Measurements from ENCODE around the gene PDSS2.

Gene PDSS2

DNA sequence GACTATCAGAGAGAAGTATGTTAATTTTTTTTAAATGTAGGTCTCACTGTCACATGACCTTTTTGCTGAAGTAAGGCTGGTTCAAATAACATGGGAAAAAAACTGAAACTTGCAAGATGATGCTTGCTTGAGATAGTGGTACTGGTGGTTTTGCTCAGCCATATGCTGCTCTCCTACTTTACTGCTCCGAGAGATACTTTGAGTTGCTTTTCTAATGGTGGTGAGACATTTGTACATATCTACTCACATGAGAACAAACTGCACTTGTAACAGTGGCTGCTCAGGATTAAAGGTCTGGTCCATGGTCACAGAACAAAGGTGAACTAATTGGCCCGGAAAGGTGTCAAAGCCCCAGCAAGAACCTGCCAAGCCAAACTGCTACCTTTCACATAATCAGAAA lies 237.8 kb downstream of the PDSS2 start:
- Histone ChIP-seq H3K36me3 (ENCODE audit: insufficient read depth, low read depth, low read length) (no peaks in the 10 kb centered on the region), H3K9me3 (ENCODE audit: insufficient read depth, low read depth, low read length) (no peaks in the 10 kb centered on the region), H3K27me3 (ENCODE audit: insufficient read depth, low read length) (no peaks in the 10 kb centered on the region), H3K4me3 (ENCODE audit: low read length) (no peak overlapping the region), H3K4me1 (ENCODE audit: insufficient read depth, low read length) (peaks cover 10% of the 10 kb centered on the region; the same call in 1 of the 2 replicates), H3K9ac (ENCODE audit: low read depth, low read length) (no peak overlapping the region), H3K27ac (ENCODE audit: low read length) (no peak overlapping the region)

DNA sequence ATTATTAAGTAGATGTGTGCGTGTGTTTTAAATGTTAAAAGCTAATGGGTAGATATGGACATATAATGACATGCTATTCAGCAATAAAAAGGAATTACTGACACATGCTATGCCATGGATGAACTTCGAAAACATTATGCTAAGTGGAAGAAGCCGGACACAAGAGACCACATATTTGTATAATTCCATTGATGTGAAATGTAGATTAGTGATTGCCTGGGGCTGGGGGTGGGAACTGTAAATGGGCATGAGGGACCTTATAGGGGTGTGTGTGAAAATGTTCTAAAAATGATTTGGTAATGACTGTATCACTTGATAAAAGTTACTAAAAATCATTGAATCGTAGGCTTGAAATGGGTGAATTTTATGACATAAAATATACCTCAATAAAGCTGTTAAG lies 239.5 kb downstream of the PDSS2 start:
- H3K9me3 ChIP-seq (ENCODE audit: insufficient read depth, low read depth, low read length) = no peaks in the 10 kb centered on the region
- H3K27ac ChIP-seq (ENCODE audit: low read length) = no peak overlapping the region
- no peaks in the 10 kb centered on the region for H3K36me3 ChIP-seq (ENCODE audit: insufficient read depth, low read depth, low read length)
- peaks cover 10% of the 10 kb centered on the region; the same call in 1 of the 2 replicates for H3K4me1 ChIP-seq (ENCODE audit: insufficient read depth, low read length)
- no peak overlapping the region for H3K4me3 ChIP-seq (ENCODE audit: low read length)
- H3K27me3 ChIP-seq (ENCODE audit: insufficient read depth, low read length) = no peaks in the 10 kb centered on the region
- H3K9ac ChIP-seq (ENCODE audit: low read depth, low read length) = no peak overlapping the region

DNA sequence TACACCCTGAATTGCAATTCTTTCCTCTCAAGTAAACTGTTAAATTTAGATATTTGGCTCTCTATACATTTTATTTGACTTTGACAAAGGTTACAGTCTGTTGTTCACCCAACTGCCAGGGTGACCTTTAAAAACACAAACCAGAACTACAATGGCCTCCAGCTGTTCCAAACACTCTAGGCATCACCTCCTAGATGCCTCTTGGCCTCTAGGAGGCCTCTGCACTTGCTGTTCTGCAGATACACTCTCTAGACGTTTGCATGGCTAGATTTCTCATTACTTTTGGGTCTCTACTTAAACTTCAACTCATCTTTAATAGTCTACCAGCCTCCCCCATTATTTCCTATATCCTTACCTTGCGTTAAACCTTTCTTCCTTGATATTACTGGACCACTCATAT lies 241.2 kb downstream of the PDSS2 start:
- no peaks in the 10 kb centered on the region for H3K36me3 ChIP-seq (ENCODE audit: insufficient read depth, low read depth, low read length)
- H3K27me3 ChIP-seq (ENCODE audit: insufficient read depth, low read length) = no peaks in the 10 kb centered on the region
- H3K9ac ChIP-seq (ENCODE audit: low read depth, low read length) = no peak overlapping the region
- no peak overlapping the region for H3K4me3 ChIP-seq (ENCODE audit: low read length)
- H3K9me3 ChIP-seq (ENCODE audit: insufficient read depth, low read depth, low read length) = no peaks in the 10 kb centered on the region
- H3K4me1 ChIP-seq (ENCODE audit: insufficient read depth, low read length) = peaks cover 10% of the 10 kb centered on the region; the same call in 1 of the 2 replicates
- no peak overlapping the region for H3K27ac ChIP-seq (ENCODE audit: low read length)

DNA sequence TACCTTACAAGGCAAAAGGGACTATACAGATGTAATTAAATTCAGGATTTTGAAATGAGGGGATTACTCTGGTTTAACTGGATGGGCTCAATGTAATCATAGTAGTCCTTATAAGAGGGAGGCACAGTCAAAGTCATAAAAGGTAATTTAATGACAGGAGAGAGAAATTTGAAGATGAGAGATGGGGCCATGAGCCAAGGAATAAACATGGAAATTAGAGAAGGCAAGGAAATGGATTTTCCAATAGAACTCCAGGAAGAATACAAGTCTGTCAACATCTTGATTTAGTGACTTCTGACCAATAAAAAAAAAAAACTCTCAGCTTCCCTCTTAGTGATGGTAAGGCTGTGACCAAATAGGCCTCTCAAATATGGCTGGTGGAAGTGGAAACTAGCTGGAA lies 242.1 kb downstream of the PDSS2 start:
- Histone ChIP-seq H3K9me3 (ENCODE audit: insufficient read depth, low read depth, low read length) (no peaks in the 10 kb centered on the region), H3K27ac (ENCODE audit: low read length) (no peak overlapping the region), H3K27me3 (ENCODE audit: insufficient read depth, low read length) (no peaks in the 10 kb centered on the region), H3K36me3 (ENCODE audit: insufficient read depth, low read depth, low read length) (no peaks in the 10 kb centered on the region), H3K4me3 (ENCODE audit: low read length) (no peak overlapping the region), H3K4me1 (ENCODE audit: insufficient read depth, low read length) (peaks cover 12% of the 10 kb centered on the region; the same call in 1 of the 2 replicates), H3K9ac (ENCODE audit: low read depth, low read length) (no peak overlapping the region)

DNA sequence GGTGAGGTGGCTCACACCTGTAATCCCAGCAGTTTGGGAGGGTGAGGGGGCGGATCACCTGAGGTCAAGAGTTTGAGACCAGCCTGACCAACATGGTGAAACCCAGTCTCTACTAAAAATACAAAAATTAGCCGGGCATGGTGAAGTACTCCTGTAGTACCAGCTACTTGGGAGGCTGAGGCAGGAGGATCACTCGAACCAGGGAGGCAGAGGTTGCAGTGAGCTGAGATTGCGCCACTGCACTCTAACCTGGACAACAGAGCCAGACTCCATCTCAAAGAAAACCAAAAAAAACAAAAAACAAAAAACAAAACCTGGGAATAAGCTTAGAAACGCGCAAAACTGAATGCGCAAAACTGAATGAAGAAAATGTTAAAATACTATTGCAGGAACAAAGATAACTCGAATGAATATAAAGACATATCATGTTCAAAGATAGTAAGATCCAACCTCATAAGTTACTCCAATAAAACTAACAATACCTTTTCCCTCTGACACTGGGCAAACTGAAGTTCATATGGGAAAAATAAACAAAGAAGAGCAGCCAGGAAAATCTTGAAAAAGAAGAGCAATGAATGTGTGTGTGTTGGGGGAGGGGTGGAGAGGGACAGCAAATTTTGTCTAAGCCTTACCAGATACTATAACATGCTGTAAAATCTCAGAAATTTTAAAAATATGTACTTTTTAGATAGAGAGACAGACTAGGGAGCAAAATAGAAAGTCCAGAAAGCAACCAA lies 243.0 kb downstream of the PDSS2 start:
- H3K36me3 ChIP-seq (ENCODE audit: insufficient read depth, low read depth, low read length) = no peaks in the 10 kb centered on the region
- no peak overlapping the region for H3K9ac ChIP-seq (ENCODE audit: low read depth, low read length)
- no peaks in the 10 kb centered on the region for H3K9me3 ChIP-seq (ENCODE audit: insufficient read depth, low read depth, low read length)
- peaks cover 16% of the 10 kb centered on the region; the same call in 1 of the 2 replicates for H3K4me1 ChIP-seq (ENCODE audit: insufficient read depth, low read length)
- no peaks in the 10 kb centered on the region for H3K27me3 ChIP-seq (ENCODE audit: insufficient read depth, low read length)
- H3K27ac ChIP-seq (ENCODE audit: low read length) = no peak overlapping the region
- H3K4me3 ChIP-seq (ENCODE audit: low read length) = no peak overlapping the region

DNA sequence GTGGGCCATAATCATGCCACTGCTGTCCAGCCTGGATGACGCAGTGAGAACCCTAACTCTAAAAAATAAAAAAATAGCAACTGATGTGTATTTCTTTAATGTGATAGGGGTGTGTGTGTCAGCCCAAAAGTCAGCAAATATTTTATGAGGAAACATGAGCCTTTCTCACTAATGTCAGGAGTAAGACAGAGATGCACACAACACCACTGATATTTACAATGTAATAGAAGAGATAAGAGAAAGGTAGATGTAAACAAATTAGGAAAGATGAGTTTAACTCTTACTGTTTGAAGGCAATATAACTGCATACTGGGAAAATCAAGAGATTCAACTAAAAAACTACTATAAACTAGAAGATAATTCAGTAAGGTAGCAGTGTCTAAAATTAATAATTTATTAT lies 244.0 kb downstream of the PDSS2 start:
- Histone ChIP-seq H3K9me3 (ENCODE audit: insufficient read depth, low read depth, low read length) (no peaks in the 10 kb centered on the region), H3K4me1 (ENCODE audit: insufficient read depth, low read length) (peaks cover 15% of the 10 kb centered on the region; the same call in 1 of the 2 replicates), H3K27me3 (ENCODE audit: insufficient read depth, low read length) (no peaks in the 10 kb centered on the region), H3K36me3 (ENCODE audit: insufficient read depth, low read depth, low read length) (no peaks in the 10 kb centered on the region), H3K27ac (ENCODE audit: low read length) (no peak overlapping the region), H3K4me3 (ENCODE audit: low read length) (no peak overlapping the region), H3K9ac (ENCODE audit: low read depth, low read length) (no peak overlapping the region)

DNA sequence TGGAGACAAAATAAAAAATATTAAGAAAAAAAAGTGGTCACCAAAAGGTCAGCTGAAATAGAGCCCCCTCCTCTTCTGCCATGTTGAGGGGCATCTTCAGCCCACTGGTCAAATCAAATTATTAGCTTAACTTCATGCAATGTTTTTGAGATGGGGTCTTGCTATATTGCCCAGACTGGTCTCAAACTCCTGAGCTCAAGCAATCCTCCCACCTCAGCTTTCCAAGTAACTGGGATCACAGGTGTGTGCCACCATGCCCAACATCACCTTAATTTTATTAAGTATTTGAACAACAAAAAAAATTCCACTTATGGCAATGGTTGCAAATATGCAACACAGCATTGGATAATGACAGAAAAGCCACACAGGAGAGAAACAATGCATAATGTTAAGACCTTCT lies 244.7 kb downstream of the PDSS2 start:
- H3K27ac ChIP-seq (ENCODE audit: low read length) = no peak overlapping the region
- H3K36me3 ChIP-seq (ENCODE audit: insufficient read depth, low read depth, low read length) = no peaks in the 10 kb centered on the region
- no peaks in the 10 kb centered on the region for H3K9me3 ChIP-seq (ENCODE audit: insufficient read depth, low read depth, low read length)
- H3K4me1 ChIP-seq (ENCODE audit: insufficient read depth, low read length) = peaks cover 21% of the 10 kb centered on the region; the same call in 1 of the 2 replicates
- H3K4me3 ChIP-seq (ENCODE audit: low read length) = no peak overlapping the region
- no peak overlapping the region for H3K9ac ChIP-seq (ENCODE audit: low read depth, low read length)
- no peaks in the 10 kb centered on the region for H3K27me3 ChIP-seq (ENCODE audit: insufficient read depth, low read length)

DNA sequence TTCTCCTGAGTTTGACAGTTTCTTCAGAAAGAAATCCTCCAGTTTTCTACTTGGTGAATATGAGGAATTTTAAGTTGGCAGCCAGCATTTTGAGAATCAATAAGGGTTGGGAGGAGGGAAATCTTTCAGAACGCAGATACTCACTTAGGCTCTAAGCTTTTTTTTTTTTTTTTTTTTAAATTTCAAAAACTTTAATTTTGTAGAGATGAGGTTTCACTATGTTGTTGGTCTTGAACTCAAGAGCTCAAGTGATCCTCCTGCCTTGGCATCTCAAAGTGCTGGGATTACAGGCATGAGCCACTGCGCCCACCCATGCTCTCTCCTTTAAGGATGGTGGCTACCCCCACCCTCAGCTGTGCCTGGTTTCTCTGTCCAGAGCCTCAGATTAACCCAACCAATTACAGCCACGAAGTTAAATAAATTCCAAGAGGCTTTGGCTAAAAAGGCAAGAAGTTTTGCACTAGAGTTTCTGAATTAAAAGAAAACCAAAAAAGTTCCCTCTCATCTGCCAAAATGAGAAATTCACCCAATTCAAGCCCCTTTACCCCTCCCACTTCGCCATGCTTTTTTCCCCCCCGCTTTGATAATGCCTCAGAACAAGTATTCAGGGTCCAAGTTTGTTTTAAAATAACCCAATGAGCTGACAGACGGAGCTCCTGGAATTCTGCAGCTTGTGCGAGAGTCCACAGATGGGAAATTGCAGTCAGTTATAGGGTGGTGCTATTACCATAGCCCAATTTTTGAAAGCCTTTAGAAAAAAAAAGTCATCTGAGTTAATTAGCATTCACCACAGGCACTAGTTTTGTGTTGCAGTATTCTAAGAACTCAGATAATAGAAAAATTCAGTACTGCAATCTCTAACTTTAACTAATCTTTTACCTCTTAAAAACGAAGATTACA lies 249.7 kb downstream of the PDSS2 start:
- no peaks in the 10 kb centered on the region for H3K27me3 ChIP-seq (ENCODE audit: insufficient read depth, low read length)
- H3K36me3 ChIP-seq (ENCODE audit: insufficient read depth, low read depth, low read length) = no peaks in the 10 kb centered on the region
- no peak overlapping the region for H3K27ac ChIP-seq (ENCODE audit: low read length)
- H3K4me1 ChIP-seq (ENCODE audit: insufficient read depth, low read length) = peaks cover 15% of the 10 kb centered on the region; the same call in 1 of the 2 replicates
- H3K4me3 ChIP-seq (ENCODE audit: low read length) = no peak overlapping the region
- peaks cover 2% of the 10 kb centered on the region; the same call in 1 of the 2 replicates for H3K9me3 ChIP-seq (ENCODE audit: insufficient read depth, low read depth, low read length)
- H3K9ac ChIP-seq (ENCODE audit: low read depth, low read length) = no peak overlapping the region; the same call in 1 of the 2 replicates

DNA sequence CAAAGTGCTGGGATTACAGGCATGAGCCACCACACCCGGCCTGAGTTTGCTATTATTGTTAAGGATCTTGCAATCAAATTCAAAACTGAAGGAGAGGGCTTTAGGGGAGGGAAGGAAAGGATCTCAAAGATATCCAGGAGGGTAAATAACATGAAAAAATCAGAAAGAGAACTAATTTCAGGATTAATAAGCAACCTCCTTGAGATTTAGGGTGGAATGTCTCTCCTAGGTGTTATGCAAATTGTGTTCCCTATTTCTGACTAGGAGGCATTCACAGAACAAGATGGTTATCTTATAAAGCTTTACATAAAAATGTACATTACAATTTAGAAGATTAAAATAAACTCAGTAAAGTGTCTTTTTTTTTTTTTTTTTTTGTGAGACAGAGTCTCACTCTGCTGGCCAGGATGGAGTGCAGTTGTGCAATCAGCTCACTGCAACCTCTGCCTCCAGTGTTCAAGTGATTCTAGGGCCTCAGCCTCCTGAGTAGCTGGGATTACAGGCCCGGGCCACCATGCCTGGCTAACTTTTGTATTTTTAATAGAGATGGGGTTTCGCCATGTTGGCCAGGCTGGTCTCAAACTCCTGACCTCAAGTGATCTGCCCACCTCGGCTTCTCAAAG lies 252.0 kb downstream of the PDSS2 start:
- Histone ChIP-seq H3K36me3 (ENCODE audit: insufficient read depth, low read depth, low read length) (no peaks in the 10 kb centered on the region), H3K27me3 (ENCODE audit: insufficient read depth, low read length) (no peaks in the 10 kb centered on the region), H3K27ac (ENCODE audit: low read length) (no peak overlapping the region), H3K4me3 (ENCODE audit: low read length) (no peak overlapping the region), H3K9me3 (ENCODE audit: insufficient read depth, low read depth, low read length) (peaks cover 7% of the 10 kb centered on the region; the same call in 1 of the 2 replicates), H3K9ac (ENCODE audit: low read depth, low read length) (no peak overlapping the region), H3K4me1 (ENCODE audit: insufficient read depth, low read length) (peaks cover 14% of the 10 kb centered on the region)

DNA sequence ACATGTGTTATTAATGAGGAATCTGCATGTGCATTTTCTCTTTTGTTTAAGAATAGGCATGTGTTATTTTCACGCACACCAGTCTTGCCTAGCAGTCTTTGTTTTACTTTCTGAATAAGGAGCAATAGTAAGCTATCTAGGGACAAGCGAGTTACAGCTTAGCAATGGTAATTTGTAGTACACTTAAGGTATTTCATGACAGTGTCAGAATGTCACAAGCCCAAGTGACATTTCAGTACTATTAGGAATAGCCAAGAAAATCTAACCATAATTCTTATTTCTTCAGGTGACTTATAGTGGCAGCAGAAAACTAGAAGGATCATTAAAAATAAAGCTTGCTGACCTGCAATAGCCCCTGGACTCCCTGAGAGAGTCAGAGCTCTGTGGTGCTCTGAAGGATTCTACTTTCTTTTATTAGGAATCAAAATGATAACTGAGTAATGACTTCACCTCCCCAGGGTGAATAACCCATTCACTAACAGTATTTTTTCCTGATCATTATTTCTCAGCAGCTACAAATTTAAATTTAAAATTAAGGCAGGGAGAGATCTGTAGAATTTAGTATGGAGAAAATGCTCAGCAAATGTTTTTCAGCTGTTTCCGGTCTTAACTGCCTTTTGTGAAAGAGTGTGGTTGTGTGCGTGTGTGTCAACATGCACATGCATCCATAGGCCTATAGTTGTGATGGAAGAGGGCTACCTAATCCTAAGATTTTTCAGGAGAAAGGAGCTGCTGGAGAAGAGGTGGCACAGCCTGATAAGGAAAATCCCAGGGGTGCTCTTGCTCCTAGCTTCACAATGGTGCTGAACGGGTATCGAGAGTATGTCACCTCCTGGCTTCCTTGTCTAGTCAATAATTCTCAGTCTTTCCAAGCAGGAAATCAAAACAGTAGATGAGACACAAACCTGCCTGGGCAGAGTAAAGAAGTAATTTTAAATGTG lies 254.0 kb downstream of the PDSS2 start:
- no peak overlapping the region for H3K9ac ChIP-seq (ENCODE audit: low read depth, low read length)
- H3K4me3 ChIP-seq (ENCODE audit: low read length) = no peak overlapping the region
- H3K4me1 ChIP-seq (ENCODE audit: insufficient read depth, low read length) = peaks cover 7% of the 10 kb centered on the region
- H3K9me3 ChIP-seq (ENCODE audit: insufficient read depth, low read depth, low read length) = peaks cover 7% of the 10 kb centered on the region; the same call in 1 of the 2 replicates
- H3K27me3 ChIP-seq (ENCODE audit: insufficient read depth, low read length) = no peaks in the 10 kb centered on the region
- no peaks in the 10 kb centered on the region for H3K36me3 ChIP-seq (ENCODE audit: insufficient read depth, low read depth, low read length)
- no peak overlapping the region for H3K27ac ChIP-seq (ENCODE audit: low read length)
